Adrenal gland (tissue), 5 donors: ENCODE data around the gene KIF26A.

ENCODE experiments used
- POLR2A ChIP-seq, 2 donors: fragments of 450-650 bp; IDR thresholded peaks; one replicate each; pipeline ENCODE4 v1.6.1; 2017; ENCODE audit warnings: antibody characterized with exemption in 2 of 2, mild to moderate bottlenecking in 2 of 2, moderate library complexity in 1 of 2
- TF ChIP-seq, protein P1 (sequence below), 6 experiments: fragments of 450-650 bp in 4 of 6; fragments of 200-600 bp in 2 of 6; sonication (generic) in 1 of 6; IDR thresholded peaks; 1 replicate in 5 of 6; 2 replicates in 1 of 6; pipeline versions ENCODE4 v1.5.1 to v1.8.0; 2016 to 2021; ENCODE audit warnings: antibody characterized with exemption in 6 of 6, mild to moderate bottlenecking in 2 of 6, moderate library complexity in 1 of 6
- donor health status: DM: no; HTN: no; CAD: no.

DNA sequence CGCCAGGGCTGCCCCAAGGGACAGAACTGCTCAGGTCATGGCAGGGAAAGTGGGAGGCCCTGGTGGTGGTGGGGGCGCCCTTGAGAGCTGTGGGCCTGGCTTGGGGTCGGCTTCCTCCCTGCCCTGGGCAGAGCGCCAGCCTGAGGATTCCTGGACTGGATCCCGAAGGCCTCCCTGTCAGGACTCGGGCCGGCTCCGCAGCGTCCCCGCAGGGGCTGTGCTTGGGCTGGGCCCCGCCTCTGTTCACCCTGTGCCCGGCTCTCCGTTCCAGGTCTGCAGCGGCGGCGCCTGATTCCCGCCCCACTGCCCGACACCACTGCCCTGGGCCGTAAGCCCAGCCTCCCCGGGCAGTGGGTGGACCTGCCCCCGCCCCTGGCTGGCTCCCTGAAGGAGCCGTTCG lies 39.9 kb downstream of the KIF26A start:
- TF ChIP-seq, protein P1, sequence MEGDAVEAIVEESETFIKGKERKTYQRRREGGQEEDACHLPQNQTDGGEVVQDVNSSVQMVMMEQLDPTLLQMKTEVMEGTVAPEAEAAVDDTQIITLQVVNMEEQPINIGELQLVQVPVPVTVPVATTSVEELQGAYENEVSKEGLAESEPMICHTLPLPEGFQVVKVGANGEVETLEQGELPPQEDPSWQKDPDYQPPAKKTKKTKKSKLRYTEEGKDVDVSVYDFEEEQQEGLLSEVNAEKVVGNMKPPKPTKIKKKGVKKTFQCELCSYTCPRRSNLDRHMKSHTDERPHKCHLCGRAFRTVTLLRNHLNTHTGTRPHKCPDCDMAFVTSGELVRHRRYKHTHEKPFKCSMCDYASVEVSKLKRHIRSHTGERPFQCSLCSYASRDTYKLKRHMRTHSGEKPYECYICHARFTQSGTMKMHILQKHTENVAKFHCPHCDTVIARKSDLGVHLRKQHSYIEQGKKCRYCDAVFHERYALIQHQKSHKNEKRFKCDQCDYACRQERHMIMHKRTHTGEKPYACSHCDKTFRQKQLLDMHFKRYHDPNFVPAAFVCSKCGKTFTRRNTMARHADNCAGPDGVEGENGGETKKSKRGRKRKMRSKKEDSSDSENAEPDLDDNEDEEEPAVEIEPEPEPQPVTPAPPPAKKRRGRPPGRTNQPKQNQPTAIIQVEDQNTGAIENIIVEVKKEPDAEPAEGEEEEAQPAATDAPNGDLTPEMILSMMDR (IDR thresholded peaks at IDR 0.05), result no peak
- TF ChIP-seq POLR2A (IDR thresholded peaks at IDR 0.05), result no peak
